HG03558 (cell line): ENCODE data around the gene CALHM3.

Source experiments
- ATAC-seq: cut with Tn5 transposase; IDR thresholded peaks from one replicate; pipeline ENCODE4 v1.9.1; 2021; ENCODE audit warnings: moderate number of reproducible peaks; ENCODE audit not compliant: unreplicated experiment; ENCODE audit errors: extremely low read depth

Gene CALHM3

GRCh38 chr10:103451831-103452505, 27.1 kb downstream of the CALHM3 start, which contains the start of gene CALHM2:
TSS of gene CALHM2 (minus strand) at chr10:103452370. CDS start at chr10:103449941, 2,429 bp downstream.
- ATAC-seq: no peak

GRCh38 chr10:103451091-103451813, 27.8 kb downstream of the CALHM3 start:
- no peak for ATAC-seq

- no peak for ATAC-seq
Measured at GRCh38 chr10:103450201-103450695, 28.8 kb downstream of the CALHM3 start.

- ATAC-seq: no peak
Measured at GRCh38 chr10:103449208-103450144, 29.6 kb downstream of the CALHM3 start.

GRCh38 chr10:103448746-103449145, 30.3 kb downstream of the CALHM3 start:
- no peak for ATAC-seq

- no peak for ATAC-seq
Measured at GRCh38 chr10:103447187-103447586, 31.9 kb downstream of the CALHM3 start.

- no peak for ATAC-seq
Measured at GRCh38 chr10:103445767-103446567, 33.1 kb downstream of the CALHM3 start.

- no peak for ATAC-seq
Measured at GRCh38 chr10:103445366-103445765, 33.7 kb downstream of the CALHM3 start.

GRCh38 chr10:103444478-103444877, 34.6 kb downstream of the CALHM3 start:
- no peak for ATAC-seq

- ATAC-seq: no peak
Measured at GRCh38 chr10:103443475-103444185, 35.4 kb downstream of the CALHM3 start.

GRCh38 chr10:103442031-103442461, 37.0 kb downstream of the CALHM3 start:
- no peak for ATAC-seq

- ATAC-seq: no peak
Measured at GRCh38 chr10:103441611-103442010, 37.4 kb downstream of the CALHM3 start.

GRCh38 chr10:103441206-103441605, 37.8 kb downstream of the CALHM3 start:
- no peak for ATAC-seq

GRCh38 chr10:103440416-103440815, 38.6 kb downstream of the CALHM3 start:
- ATAC-seq: no peak

- no peak for ATAC-seq
Measured at GRCh38 chr10:103439776-103440175, 39.3 kb downstream of the CALHM3 start.

GRCh38 chr10:103433858-103434257, 45.2 kb downstream of the CALHM3 start:
- no peak for ATAC-seq

- no peak for ATAC-seq
Measured at GRCh38 chr10:103431902-103432301, 47.1 kb downstream of the CALHM3 start.

GRCh38 chr10:103429647-103430046, 49.4 kb downstream of the CALHM3 start:
- ATAC-seq: no peak
